Nephron progenitor cell (in vitro differentiated cells): Measurements from ENCODE around the gene C1QTNF2.

Source experiments
- DNase-seq: peaks from one replicate; pipeline ENCODE4 v3.0.0; 2021
- H3K27ac Mint-ChIP-seq: 2 replicates; pipeline ENCODE4 v1.8.0; 2021; ENCODE audit warnings: mild to moderate bottlenecking, moderate library complexity, mixed read lengths
- H3K27me3 Mint-ChIP-seq: 2 replicates; pipeline ENCODE4 v1.8.0; 2021; ENCODE audit warnings: mild to moderate bottlenecking, low read depth, mixed read lengths; ENCODE audit not compliant: poor library complexity
- H3K36me3 Mint-ChIP-seq: 2 replicates; pipeline ENCODE4 v1.8.0; 2021; ENCODE audit warnings: low read depth, mixed read lengths
- H3K4me1 Mint-ChIP-seq: 2 replicates; pipeline ENCODE4 v1.8.0; 2021; ENCODE audit warnings: mixed read lengths
- H3K4me3 Mint-ChIP-seq: 2 replicates; pipeline ENCODE4 v1.8.0; 2021; ENCODE audit warnings: mild to moderate bottlenecking, moderate library complexity, mixed read lengths
- H3K9me3 Mint-ChIP-seq: 2 replicates; pipeline ENCODE4 v1.8.0; 2021; ENCODE audit warnings: mild to moderate bottlenecking, moderate library complexity, mixed read lengths
- CTCF ChIP-seq: fragments of 200-600 bp; sonication (generic); IDR thresholded peaks from 2 replicates; pipeline ENCODE4 v1.5.0; 2021; ENCODE audit warnings: antibody characterized with exemption

Gene C1QTNF2

GRCh38 chr5:160333721-160334120, 36.7 kb downstream of the C1QTNF2 start:
- Mint-ChIP-seq H3K36me3 (no peaks in the 10 kb centered on the region), H3K9me3 (no peaks in the 10 kb centered on the region), H3K4me3 (no peak overlapping the region), H3K27me3 (peaks cover 7% of the 10 kb centered on the region), H3K27ac (no peak overlapping the region), H3K4me1 (peaks cover 21% of the 10 kb centered on the region)
- DNase-seq = no peak
- no peak for TF ChIP-seq CTCF

- no peak for TF ChIP-seq CTCF
These were observed 40.2 kb downstream of the C1QTNF2 start for GRCh38 chr5:160330212-160330611.

GRCh38 chr5:160327818-160328217, 42.6 kb downstream of the C1QTNF2 start:
- no peaks in the 10 kb centered on the region for H3K9me3 Mint-ChIP-seq
- no peak for TF ChIP-seq CTCF
- peaks cover 10% of the 10 kb centered on the region for H3K4me1 Mint-ChIP-seq
- DNase-seq = no peak
- no peak overlapping the region for H3K4me3 Mint-ChIP-seq
- peaks cover 6% of the 10 kb centered on the region for H3K27me3 Mint-ChIP-seq
- no peak overlapping the region for H3K27ac Mint-ChIP-seq
- no peaks in the 10 kb centered on the region for H3K36me3 Mint-ChIP-seq

More at GRCh38 chr5:160330212-160330611, 40.2 kb downstream of the C1QTNF2 start:
- Mint-ChIP-seq H3K4me1 (peaks cover 10% of the 10 kb centered on the region), H3K27me3 (peaks cover 7% of the 10 kb centered on the region), H3K36me3 (no peaks in the 10 kb centered on the region), H3K4me3 (no peak overlapping the region), H3K9me3 (no peaks in the 10 kb centered on the region), H3K27ac (no peak overlapping the region)
- no peak for DNase-seq

GRCh38 chr5:160326981-160327380, 43.4 kb downstream of the C1QTNF2 start:
- no peak overlapping the region for H3K4me3 Mint-ChIP-seq
- peaks cover 10% of the 10 kb centered on the region for H3K4me1 Mint-ChIP-seq

GRCh38 chr5:160325716-160326115, 44.7 kb downstream of the C1QTNF2 start:
- Mint-ChIP-seq H3K9me3 (no peaks in the 10 kb centered on the region), H3K4me1 (peaks cover 17% of the 10 kb centered on the region), H3K27ac (no peak overlapping the region), H3K36me3 (no peaks in the 10 kb centered on the region), H3K4me3 (no peak overlapping the region), H3K27me3 (peaks cover 13% of the 10 kb centered on the region)
- no peak for TF ChIP-seq CTCF
- no peak for DNase-seq

More at GRCh38 chr5:160326981-160327380, 43.4 kb downstream of the C1QTNF2 start:
- TF ChIP-seq CTCF = no peak
- Mint-ChIP-seq H3K9me3 (no peaks in the 10 kb centered on the region), H3K27me3 (peaks cover 7% of the 10 kb centered on the region), H3K36me3 (no peaks in the 10 kb centered on the region), H3K27ac (no peak overlapping the region)
- DNase-seq = no peak

GRCh38 chr5:160324886-160325285, 45.5 kb downstream of the C1QTNF2 start:
- peaks cover 17% of the 10 kb centered on the region for H3K4me1 Mint-ChIP-seq
- H3K36me3 Mint-ChIP-seq = no peaks in the 10 kb centered on the region
- H3K27ac Mint-ChIP-seq = no peak overlapping the region
- H3K9me3 Mint-ChIP-seq = no peaks in the 10 kb centered on the region
- no peak overlapping the region for H3K4me3 Mint-ChIP-seq
- DNase-seq = no peak
- no peak for TF ChIP-seq CTCF
- H3K27me3 Mint-ChIP-seq = peaks cover 14% of the 10 kb centered on the region
